Sigmoid colon (tissue), 4 donors: ENCODE data around the gene METTL24.

Source experiments
- POLR2A ChIP-seq, 2 donors: fragments of 450-650 bp; IDR thresholded peaks; one replicate each; pipeline ENCODE4 v1.6.1; 2016; ENCODE audit warnings: antibody characterized with exemption in 2 of 2, mild to moderate bottlenecking in 2 of 2, moderate library complexity in 2 of 2
- POLR2AphosphoS5 ChIP-seq, 4 donors: sonication (generic); formaldehyde crosslinking; IDR thresholded peaks; one replicate each; pipeline ENCODE4 v1.6.1; 2017; ENCODE audit warnings: antibody characterized with exemption in 4 of 4
- TF ChIP-seq, protein P1 (sequence below), 4 experiments: fragments of 450-650 bp in 3 of 4; fragments of 200-600 bp in 1 of 4; IDR thresholded peaks; one replicate each; pipeline ENCODE4 v1.5.1; 2016 to 2019; ENCODE audit warnings: antibody characterized with exemption in 4 of 4, mild to moderate bottlenecking in 3 of 4, moderate library complexity in 2 of 4

DNA sequence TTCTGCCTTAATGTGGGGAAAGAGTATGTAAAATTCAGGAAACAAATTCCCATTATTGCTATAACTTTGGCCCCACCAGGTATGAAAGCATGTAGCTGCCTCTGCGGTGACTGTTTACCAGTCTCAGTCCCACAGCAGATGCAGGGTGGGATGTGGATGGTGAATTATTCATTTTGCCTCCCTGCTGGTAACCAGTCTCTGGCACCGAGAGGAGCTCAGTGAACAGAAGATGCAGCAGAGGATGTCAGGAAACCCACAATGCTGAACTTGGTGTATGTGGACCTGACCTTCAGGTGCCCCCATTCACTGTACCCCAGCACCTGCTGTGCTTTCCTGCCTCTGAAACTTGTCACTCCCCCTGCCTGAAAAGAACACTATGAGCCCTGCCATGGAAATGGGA is 8.8 kb upstream of the METTL24 start:
- TF ChIP-seq POLR2A (IDR thresholded peaks at IDR 0.05), result no peak
- TF ChIP-seq POLR2AphosphoS5 (IDR thresholded peaks at IDR 0.05), result no peak
- TF ChIP-seq, protein P1, sequence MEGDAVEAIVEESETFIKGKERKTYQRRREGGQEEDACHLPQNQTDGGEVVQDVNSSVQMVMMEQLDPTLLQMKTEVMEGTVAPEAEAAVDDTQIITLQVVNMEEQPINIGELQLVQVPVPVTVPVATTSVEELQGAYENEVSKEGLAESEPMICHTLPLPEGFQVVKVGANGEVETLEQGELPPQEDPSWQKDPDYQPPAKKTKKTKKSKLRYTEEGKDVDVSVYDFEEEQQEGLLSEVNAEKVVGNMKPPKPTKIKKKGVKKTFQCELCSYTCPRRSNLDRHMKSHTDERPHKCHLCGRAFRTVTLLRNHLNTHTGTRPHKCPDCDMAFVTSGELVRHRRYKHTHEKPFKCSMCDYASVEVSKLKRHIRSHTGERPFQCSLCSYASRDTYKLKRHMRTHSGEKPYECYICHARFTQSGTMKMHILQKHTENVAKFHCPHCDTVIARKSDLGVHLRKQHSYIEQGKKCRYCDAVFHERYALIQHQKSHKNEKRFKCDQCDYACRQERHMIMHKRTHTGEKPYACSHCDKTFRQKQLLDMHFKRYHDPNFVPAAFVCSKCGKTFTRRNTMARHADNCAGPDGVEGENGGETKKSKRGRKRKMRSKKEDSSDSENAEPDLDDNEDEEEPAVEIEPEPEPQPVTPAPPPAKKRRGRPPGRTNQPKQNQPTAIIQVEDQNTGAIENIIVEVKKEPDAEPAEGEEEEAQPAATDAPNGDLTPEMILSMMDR (IDR thresholded peaks at IDR 0.05), result no peak
